Astrocyte (in vitro differentiated cells and primary cell): Measurements from ENCODE around the gene CCDC57. TPM values are rescaled to one million over a fixed set of nuclear protein-coding genes. Genes with fewer than 3 reads are reported as not detected.

Source experiments
- DNase-seq: peaks from one replicate; pipeline ENCODE4 v3.0.0-alpha.2; 2010; ENCODE audit warnings: low read depth
- FAIRE-seq: peaks from 2 replicates; lab custom pipeline; 2011; peaks lifted over from hg19 to GRCh38; lab: Jason Lieb, UNC
- H2AFZ ChIP-seq: 2 replicates; pipeline ENCODE4 v1.6.0; 2012; ENCODE audit warnings: low read depth, low read length, inconsistent platforms
- H3K27ac ChIP-seq: 2 replicates; pipeline ENCODE4 v1.5.1; 2011; ENCODE audit warnings: low read depth, low read length, inconsistent platforms
- H3K27me3 ChIP-seq: 2 replicates; pipeline ENCODE4 v1.6.0; 2011; ENCODE audit warnings: low read length, inconsistent platforms; ENCODE audit not compliant: insufficient read depth
- H3K36me3 ChIP-seq: 2 replicates; pipeline ENCODE4 v1.5.1; 2011; ENCODE audit warnings: low read length, inconsistent platforms; ENCODE audit not compliant: insufficient read depth
- H3K4me1 ChIP-seq: 2 replicates; pipeline ENCODE4 v1.5.1; 2011; ENCODE audit warnings: low read length, inconsistent platforms; ENCODE audit not compliant: insufficient read depth
- H3K4me2 ChIP-seq: 2 replicates; pipeline ENCODE4 v1.6.0; 2012; ENCODE audit warnings: low read length, inconsistent platforms
- H3K4me3 ChIP-seq: 2 replicates; pipeline ENCODE4 v1.5.1; 2011; ENCODE audit warnings: low read depth, mild to moderate bottlenecking, low read length, inconsistent platforms; ENCODE audit not compliant: insufficient read depth
- H3K79me2 ChIP-seq: 2 replicates; pipeline ENCODE4 v1.6.0; 2012; ENCODE audit warnings: mild to moderate bottlenecking, low read length, inconsistent platforms; ENCODE audit not compliant: insufficient read depth
- H3K9ac ChIP-seq: 2 replicates; pipeline ENCODE4 v1.6.0; 2012; ENCODE audit warnings: mild to moderate bottlenecking, low read length, inconsistent platforms
- H3K9me3 ChIP-seq: 2 replicates; pipeline ENCODE4 v1.5.1; 2012; ENCODE audit warnings: low read depth, mild to moderate bottlenecking, low read length, inconsistent platforms; ENCODE audit not compliant: insufficient read depth
- H4K20me1 ChIP-seq: 2 replicates; pipeline ENCODE4 v1.6.0; 2012; ENCODE audit warnings: low read length, inconsistent platforms; ENCODE audit not compliant: insufficient read depth
- H3K27ac Mint-ChIP-seq: one replicate; pipeline ENCODE4 v1.8.0; 2021; ENCODE audit warnings: mild to moderate bottlenecking, mixed read lengths; ENCODE audit not compliant: unreplicated experiment
- H3K27me3 Mint-ChIP-seq: one replicate; pipeline ENCODE4 v1.8.0; 2021; ENCODE audit warnings: low read depth, mixed read lengths; ENCODE audit not compliant: unreplicated experiment
- H3K36me3 Mint-ChIP-seq: one replicate; pipeline ENCODE4 v1.8.0; 2021; ENCODE audit warnings: low read depth, mixed read lengths; ENCODE audit not compliant: unreplicated experiment
- H3K4me1 Mint-ChIP-seq: one replicate; pipeline ENCODE4 v1.8.0; 2021; ENCODE audit warnings: low read depth, mixed read lengths; ENCODE audit not compliant: unreplicated experiment
- H3K4me3 Mint-ChIP-seq: one replicate; pipeline ENCODE4 v1.8.0; 2021; ENCODE audit warnings: mild to moderate bottlenecking, moderate library complexity, mixed read lengths; ENCODE audit not compliant: unreplicated experiment
- H3K9me3 Mint-ChIP-seq: one replicate; pipeline ENCODE4 v1.8.0; 2021; ENCODE audit warnings: mild to moderate bottlenecking, mixed read lengths; ENCODE audit not compliant: unreplicated experiment
- CTCF ChIP-seq: IDR thresholded peaks from 2 replicates; pipeline ENCODE4 v1.5.1; 2011; ENCODE audit warnings: low read depth, mild to moderate bottlenecking, inconsistent platforms, low read length, moderate library complexity; ENCODE audit not compliant: insufficient read depth
- EZH2 ChIP-seq: IDR thresholded peaks from 2 replicates; pipeline ENCODE4 v1.6.1; 2012; ENCODE audit warnings: mild to moderate bottlenecking, low read length, inconsistent platforms; ENCODE audit not compliant: insufficient read depth
- total RNA-seq: library from RNA; stranded (reverse); gene quantifications from 2 replicates; pipeline ENCODE4 v1.2.1, GENCODE V29; 2021

CCDC57 gene
- total RNA-seq, 1 donor from 2014 or later, result 20.4 TPM

- H3K4me2 ChIP-seq, result no peak overlapping the region
- no peaks in the 10 kb centered on the region for H3K79me2 ChIP-seq
- Mint-ChIP-seq H3K9me3 (no peaks in the 10 kb centered on the region), H3K27me3 (peaks cover 1% of the 10 kb centered on the region), H3K4me1 (no peaks in the 10 kb centered on the region), H3K4me3 (no peak overlapping the region), H3K36me3 (peaks cover 8% of the 10 kb centered on the region), H3K27ac (no peak overlapping the region)
- no peaks in the 10 kb centered on the region for H3K4me1 ChIP-seq
- H3K27me3 ChIP-seq, result no peaks in the 10 kb centered on the region
- no peaks in the 10 kb centered on the region for H3K9me3 ChIP-seq
- H3K4me3 ChIP-seq, result no peak overlapping the region
- DNase-seq, result no peak
- H3K36me3 ChIP-seq, result no peaks in the 10 kb centered on the region
- no peak for FAIRE-seq
- H2AFZ ChIP-seq, result no peak overlapping the region
- H3K9ac ChIP-seq, result no peak overlapping the region
- no peak overlapping the region for H3K27ac ChIP-seq
- TF ChIP-seq CTCF (no peak), EZH2 (no peak)
- H4K20me1 ChIP-seq, result no peaks in the 10 kb centered on the region
Measured at GRCh38 chr17:82153295-82153691, 59.3 kb downstream of the CCDC57 start.

- Histone ChIP-seq H3K9ac (no peak overlapping the region), H3K4me3 (no peak overlapping the region), H3K27ac (no peak overlapping the region), H4K20me1 (no peaks in the 10 kb centered on the region), H3K79me2 (no peaks in the 10 kb centered on the region), H3K27me3 (no peaks in the 10 kb centered on the region), H3K36me3 (no peaks in the 10 kb centered on the region), H3K4me1 (no peaks in the 10 kb centered on the region), H3K4me2 (no peak overlapping the region), H2AFZ (no peak overlapping the region), H3K9me3 (no peaks in the 10 kb centered on the region)
- Mint-ChIP-seq H3K9me3 (no peaks in the 10 kb centered on the region), H3K27ac (no peak overlapping the region), H3K27me3 (peaks cover 1% of the 10 kb centered on the region), H3K4me1 (no peaks in the 10 kb centered on the region), H3K4me3 (no peak overlapping the region), H3K36me3 (peaks cover 8% of the 10 kb centered on the region)
- TF ChIP-seq EZH2 (no peak), CTCF (no peak)
- DNase-seq (no peak), FAIRE-seq (no peak)
Measured at GRCh38 chr17:82152556-82153294, 59.9 kb downstream of the CCDC57 start.

GRCh38 chr17:82152114-82152513 is 60.5 kb downstream of the CCDC57 start:
- no peaks in the 10 kb centered on the region for H3K9me3 Mint-ChIP-seq
- DNase-seq, result no peak
- Histone ChIP-seq H3K9ac (no peak overlapping the region), H3K4me3 (no peak overlapping the region), H3K27ac (no peak overlapping the region), H3K27me3 (no peaks in the 10 kb centered on the region), H3K36me3 (no peaks in the 10 kb centered on the region), H2AFZ (no peak overlapping the region), H3K4me1 (no peaks in the 10 kb centered on the region), H4K20me1 (no peaks in the 10 kb centered on the region), H3K9me3 (no peaks in the 10 kb centered on the region), H3K79me2 (no peaks in the 10 kb centered on the region), H3K4me2 (no peak overlapping the region)
- no peaks in the 10 kb centered on the region for H3K4me1 Mint-ChIP-seq
- no peak overlapping the region for H3K27ac Mint-ChIP-seq
- no peak overlapping the region for H3K4me3 Mint-ChIP-seq
- peaks cover 1% of the 10 kb centered on the region for H3K27me3 Mint-ChIP-seq
- FAIRE-seq, result no peak
- peaks cover 10% of the 10 kb centered on the region for H3K36me3 Mint-ChIP-seq
- TF ChIP-seq CTCF (no peak), EZH2 (no peak)
